Measurements from ENCODE around the gene SUV39H2.
"Not testable (repeated sequence)": the region's sequence is repeated elsewhere in the genome, so short reads cannot be mapped to it uniquely, and the experiment has no call there.

Gene SUV39H2

GRCh38 chr10:14917827-14918226 lies 39.2 kb downstream of the SUV39H2 start:
- TF ChIP-seq Cebpa-rat (IDR thresholded peaks at IDR 0.05): no peak
- Histone ChIP-seq H3K27me3 (no peaks in the 10 kb centered on the region), H4K20me1 (peaks cover 0 to 11% (median 0%) of the 10 kb centered on the region in 11 experiments; a peak in 4 of 22 replicates), H3K9me3 (replicated peaks in 1 of 11) (peaks cover 57 to 78% (median 65%) of the 10 kb centered on the region in 11 experiments), H3K9ac (no peak overlapping the region), H3K27ac (no peak overlapping the region), H3K4me2 (no peak overlapping the region), H3K4me3 (peak overlapping the region in 6 of 10 experiments; percentile 1 to 22 (median 8); a peak in 6 of 20 replicates), H3K36me3 (peaks cover 98 to 100% (median 100%) of the 10 kb centered on the region in 11 experiments), H3K4me1 (no peaks in the 10 kb centered on the region)

GRCh38 chr10:14918964-14919363 lies 40.3 kb downstream of the SUV39H2 start:
- H3K4me3 ChIP-seq: no peak overlapping the region
- peaks cover 0 to 18% (median 0%) of the 10 kb centered on the region in 11 experiments; a peak in 5 of 22 replicates for H4K20me1 ChIP-seq
- no peak overlapping the region for H3K4me2 ChIP-seq
- no peak for TF ChIP-seq Cebpa-rat (IDR thresholded peaks at IDR 0.05)
- H3K4me1 ChIP-seq: no peaks in the 10 kb centered on the region
- H3K27me3 ChIP-seq: no peaks in the 10 kb centered on the region
- no peak overlapping the region for H3K9ac ChIP-seq
- no peak overlapping the region for H3K27ac ChIP-seq
- H3K36me3 ChIP-seq: peaks cover 98 to 100% (median 100%) of the 10 kb centered on the region in 11 experiments
- peaks cover 51 to 66% (median 55%) of the 10 kb centered on the region in 11 experiments for H3K9me3 ChIP-seq (replicated peaks in 1 of 11)

GRCh38 chr10:14924013-14924412 lies 45.3 kb downstream of the SUV39H2 start:
- Histone ChIP-seq H3K4me2 (no peak overlapping the region), H3K4me3 (no peak overlapping the region), H3K9ac (no peak overlapping the region), H3K27me3 (no peaks in the 10 kb centered on the region), H3K9me3 (replicated peaks in 1 of 11) (peaks cover 6 to 18% (median 14%) of the 10 kb centered on the region in 11 experiments), H4K20me1 (peaks cover 0 to 10% (median 0%) of the 10 kb centered on the region in 11 experiments; a peak in 6 of 22 replicates), H3K27ac (no peak overlapping the region), H3K4me1 (peaks cover 0 to 16% (median 3%) of the 10 kb centered on the region in 10 experiments; a peak in 8 of 20 replicates), H3K36me3 (peaks cover 91 to 98% (median 97%) of the 10 kb centered on the region in 11 experiments)
- TF ChIP-seq Cebpa-rat (IDR thresholded peaks at IDR 0.05): no peak

GRCh38 chr10:14925268-14925667 lies 46.6 kb downstream of the SUV39H2 start:
- Histone ChIP-seq H3K4me1 (peaks cover 0 to 16% (median 3%) of the 10 kb centered on the region in 10 experiments; a peak in 8 of 20 replicates), H4K20me1 (peaks cover 0 to 10% (median 0%) of the 10 kb centered on the region in 11 experiments; a peak in 6 of 22 replicates), H3K27me3 (no peaks in the 10 kb centered on the region), H3K9me3 (replicated peaks in 1 of 11) (peaks cover 0 to 7% (median 2%) of the 10 kb centered on the region in 11 experiments; a peak in 7 of 22 replicates), H3K9ac (no peak overlapping the region), H3K4me3 (no peak overlapping the region), H3K36me3 (peaks cover 91 to 98% (median 97%) of the 10 kb centered on the region in 11 experiments), H3K4me2 (no peak overlapping the region), H3K27ac (no peak overlapping the region)
- TF ChIP-seq Cebpa-rat (IDR thresholded peaks at IDR 0.05): no peak

- Histone ChIP-seq H3K27me3 (no peaks in the 10 kb centered on the region), H3K4me2 (no peak overlapping the region), H3K27ac (no peak overlapping the region), H3K9me3 (replicated peaks in 1 of 11) (no peaks in the 10 kb centered on the region; a peak in 1 of 22 replicates), H3K4me3 (no peak overlapping the region), H3K4me1 (peaks cover 0 to 16% (median 3%) of the 10 kb centered on the region in 10 experiments; a peak in 8 of 20 replicates), H3K9ac (no peak overlapping the region), H4K20me1 (peaks cover 0 to 10% (median 0%) of the 10 kb centered on the region in 11 experiments; a peak in 6 of 22 replicates), H3K36me3 (peaks cover 91 to 98% (median 97%) of the 10 kb centered on the region in 11 experiments)
- TF ChIP-seq Cebpa-rat (IDR thresholded peaks at IDR 0.05): no peak
These were observed 47.4 kb downstream of the SUV39H2 start for GRCh38 chr10:14926061-14926470.

- Histone ChIP-seq H3K27ac (peak overlapping the region in 3 of 11 experiments; percentile 11 to 54 (median 31); a peak in 3 of 22 replicates), H3K4me3 (no peak overlapping the region), H3K36me3 (peaks cover 91 to 98% (median 97%) of the 10 kb centered on the region in 11 experiments), H4K20me1 (peaks cover 0 to 10% (median 0%) of the 10 kb centered on the region in 11 experiments; a peak in 6 of 22 replicates), H3K9ac (no peak overlapping the region), H3K9me3 (replicated peaks in 1 of 11) (no peaks in the 10 kb centered on the region), H3K4me2 (peak overlapping the region in 2 of 11 experiments; percentile 26 to 52; a peak in 2 of 22 replicates), H3K4me1 (peaks cover 0 to 16% (median 3%) of the 10 kb centered on the region in 10 experiments; a peak in 8 of 20 replicates), H3K27me3 (no peaks in the 10 kb centered on the region)
- TF ChIP-seq Cebpa-rat (IDR thresholded peaks at IDR 0.05): no peak
These were observed 48.2 kb downstream of the SUV39H2 start for GRCh38 chr10:14926722-14927416.

GRCh38 chr10:14930610-14931009 lies 51.9 kb downstream of the SUV39H2 start:
- H3K27me3 ChIP-seq: no peaks in the 10 kb centered on the region
- TF ChIP-seq Cebpa-rat (IDR thresholded peaks at IDR 0.05): no peak
- peaks cover 91 to 98% (median 97%) of the 10 kb centered on the region in 11 experiments for H3K36me3 ChIP-seq

GRCh38 chr10:14936584-14936983 lies 57.9 kb downstream of the SUV39H2 start:
- TF ChIP-seq Cebpa-rat (IDR thresholded peaks at IDR 0.05): no peak
- no peaks in the 10 kb centered on the region for H3K9me3 ChIP-seq (replicated peaks in 1 of 11)
- no peak overlapping the region for H3K4me2 ChIP-seq
- H4K20me1 ChIP-seq: peaks cover 0 to 41% (median 6%) of the 10 kb centered on the region in 11 experiments; a peak in 11 of 22 replicates
- no peak overlapping the region for H3K27ac ChIP-seq
- no peaks in the 10 kb centered on the region for H3K27me3 ChIP-seq
- H3K36me3 ChIP-seq: peaks cover 82 to 95% (median 87%) of the 10 kb centered on the region in 11 experiments
- H3K4me3 ChIP-seq: no peak overlapping the region
- peaks cover 0 to 15% (median 0%) of the 10 kb centered on the region in 10 experiments; a peak in 6 of 20 replicates for H3K4me1 ChIP-seq
- H3K9ac ChIP-seq: no peak overlapping the region

More at GRCh38 chr10:14930610-14931009, 51.9 kb downstream of the SUV39H2 start:
- H3K4me2 ChIP-seq: no peak overlapping the region
- no peak overlapping the region for H3K9ac ChIP-seq
- no peaks in the 10 kb centered on the region for H3K9me3 ChIP-seq (replicated peaks in 1 of 11)
- H3K4me1 ChIP-seq: peaks cover 0 to 16% (median 3%) of the 10 kb centered on the region in 10 experiments; a peak in 8 of 20 replicates
- H3K27ac ChIP-seq: no peak overlapping the region
- H4K20me1 ChIP-seq: peaks cover 0 to 12% (median under 1%) of the 10 kb centered on the region in 11 experiments; a peak in 9 of 22 replicates
- no peak overlapping the region for H3K4me3 ChIP-seq

- H3K36me3 ChIP-seq: peaks cover 79 to 94% (median 86%) of the 10 kb centered on the region in 11 experiments
- H3K27ac ChIP-seq: 0 out of 22 replicates have a peak overlapping the region, but pooled peaks of 1 of the 11 experiments have one; percentile 16
These were observed 60.3 kb downstream of the SUV39H2 start for GRCh38 chr10:14938971-14939370.

GRCh38 chr10:14942147-14942949 lies 63.7 kb downstream of the SUV39H2 start:
- Histone ChIP-seq H3K4me1 (peaks cover 0 to 15% (median 0%) of the 10 kb centered on the region in 10 experiments; a peak in 6 of 20 replicates), H3K36me3 (peaks cover 79 to 94% (median 87%) of the 10 kb centered on the region in 11 experiments), H4K20me1 (peaks cover 0 to 60% (median 29%) of the 10 kb centered on the region in 11 experiments; a peak in 14 of 22 replicates)
- H3K27me3 ChIP-seq; H3K9me3 ChIP-seq (replicated peaks in 1 of 11); H3K9ac ChIP-seq; H3K27ac ChIP-seq; H3K4me2 ChIP-seq; H3K4me3 ChIP-seq: not testable (repeated sequence)

More at GRCh38 chr10:14938971-14939370, 60.3 kb downstream of the SUV39H2 start:
- peaks cover 0 to 15% (median 0%) of the 10 kb centered on the region in 10 experiments; a peak in 6 of 20 replicates for H3K4me1 ChIP-seq
- not testable (repeated sequence) for H3K4me3 ChIP-seq; H3K9ac ChIP-seq; H3K9me3 ChIP-seq (replicated peaks in 1 of 11); H3K27me3 ChIP-seq
- peaks cover 0 to 53% (median 16%) of the 10 kb centered on the region in 11 experiments; a peak in 11 of 22 replicates for H4K20me1 ChIP-seq
- peak overlapping the region in 1 of 11 experiments; percentile 3; a peak in 1 of 22 replicates for H3K4me2 ChIP-seq

GRCh38 chr10:14942950-14943338 lies 64.3 kb downstream of the SUV39H2 start:
- Histone ChIP-seq H3K36me3 (peaks cover 79 to 94% (median 87%) of the 10 kb centered on the region in 11 experiments), H4K20me1 (peaks cover 0 to 63% (median 31%) of the 10 kb centered on the region in 11 experiments; a peak in 14 of 22 replicates), H3K4me1 (peaks cover 0 to 15% (median 0%) of the 10 kb centered on the region in 10 experiments; a peak in 6 of 20 replicates)
- not testable (repeated sequence) for H3K9ac ChIP-seq; H3K27me3 ChIP-seq; H3K27ac ChIP-seq; H3K4me2 ChIP-seq; H3K9me3 ChIP-seq (replicated peaks in 1 of 11); H3K4me3 ChIP-seq
